ENCODE measurements around the gene ABHD13.

Gene ABHD13

DNA sequence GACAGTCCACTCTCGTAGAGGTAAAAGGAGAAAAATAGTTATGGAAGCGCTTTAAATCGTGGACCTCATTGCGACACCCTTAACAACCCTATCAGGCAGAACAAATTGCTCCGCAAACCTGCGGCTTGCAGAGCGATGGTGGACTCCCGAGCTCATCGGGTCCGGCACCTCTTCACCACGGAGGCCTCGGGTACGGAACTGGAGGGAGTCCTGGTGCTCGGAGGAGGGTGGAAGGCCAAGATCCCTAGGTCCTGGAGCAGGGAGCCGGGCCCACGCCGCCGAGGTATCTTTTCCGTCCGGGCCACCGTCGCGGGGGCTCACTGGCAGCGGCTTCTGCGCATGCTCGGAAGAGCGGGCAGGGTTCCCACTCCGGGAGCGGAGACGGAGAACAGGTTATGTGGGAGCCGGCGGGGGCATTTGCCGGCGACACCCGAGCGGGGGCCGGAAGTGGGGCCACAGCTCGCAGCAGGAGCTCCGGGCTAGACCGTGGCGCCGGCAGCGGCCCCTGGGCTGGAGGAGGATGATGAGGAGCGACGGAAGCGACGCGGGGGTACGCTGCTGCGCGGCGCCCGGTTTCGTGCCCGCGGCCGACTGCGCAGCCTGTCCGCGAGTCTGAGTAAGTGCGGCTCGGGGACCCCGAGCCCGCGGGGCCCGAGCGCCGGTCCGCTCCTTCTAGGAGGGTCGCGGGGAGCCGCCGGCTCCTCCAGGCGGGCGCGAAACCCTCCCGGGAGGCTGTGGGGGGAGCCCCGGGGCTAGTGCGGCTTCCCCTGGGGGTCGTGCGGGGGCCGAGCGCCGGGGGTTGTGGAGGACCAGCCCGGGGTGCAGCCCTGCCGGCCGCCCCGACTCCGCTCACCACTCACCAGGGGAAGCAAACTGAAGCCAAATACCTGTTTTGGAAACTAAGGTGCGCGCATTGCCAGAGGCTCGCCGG, at the start of gene ABHD13:
ABHD13 (plus strand) TSS at position 349 of the 931 bp plus-strand sequence. CDS start 10,827 bp downstream, outside the sequence.
- H3K4me3 ChIP-seq (ENCODE audit: control insufficient read depth, low read depth, low read length) = peak within 1 kb of the TSS; percentile 79
- TF ChIP-seq, protein P1, sequence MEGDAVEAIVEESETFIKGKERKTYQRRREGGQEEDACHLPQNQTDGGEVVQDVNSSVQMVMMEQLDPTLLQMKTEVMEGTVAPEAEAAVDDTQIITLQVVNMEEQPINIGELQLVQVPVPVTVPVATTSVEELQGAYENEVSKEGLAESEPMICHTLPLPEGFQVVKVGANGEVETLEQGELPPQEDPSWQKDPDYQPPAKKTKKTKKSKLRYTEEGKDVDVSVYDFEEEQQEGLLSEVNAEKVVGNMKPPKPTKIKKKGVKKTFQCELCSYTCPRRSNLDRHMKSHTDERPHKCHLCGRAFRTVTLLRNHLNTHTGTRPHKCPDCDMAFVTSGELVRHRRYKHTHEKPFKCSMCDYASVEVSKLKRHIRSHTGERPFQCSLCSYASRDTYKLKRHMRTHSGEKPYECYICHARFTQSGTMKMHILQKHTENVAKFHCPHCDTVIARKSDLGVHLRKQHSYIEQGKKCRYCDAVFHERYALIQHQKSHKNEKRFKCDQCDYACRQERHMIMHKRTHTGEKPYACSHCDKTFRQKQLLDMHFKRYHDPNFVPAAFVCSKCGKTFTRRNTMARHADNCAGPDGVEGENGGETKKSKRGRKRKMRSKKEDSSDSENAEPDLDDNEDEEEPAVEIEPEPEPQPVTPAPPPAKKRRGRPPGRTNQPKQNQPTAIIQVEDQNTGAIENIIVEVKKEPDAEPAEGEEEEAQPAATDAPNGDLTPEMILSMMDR (IDR thresholded peaks at IDR 0.05; ENCODE audit: control insufficient read depth, insufficient read depth, low read depth, low read length, missing control alignments) = no peak
- peak; percentile 37 for DNase-seq (ENCODE audit: low read depth)

DNA sequence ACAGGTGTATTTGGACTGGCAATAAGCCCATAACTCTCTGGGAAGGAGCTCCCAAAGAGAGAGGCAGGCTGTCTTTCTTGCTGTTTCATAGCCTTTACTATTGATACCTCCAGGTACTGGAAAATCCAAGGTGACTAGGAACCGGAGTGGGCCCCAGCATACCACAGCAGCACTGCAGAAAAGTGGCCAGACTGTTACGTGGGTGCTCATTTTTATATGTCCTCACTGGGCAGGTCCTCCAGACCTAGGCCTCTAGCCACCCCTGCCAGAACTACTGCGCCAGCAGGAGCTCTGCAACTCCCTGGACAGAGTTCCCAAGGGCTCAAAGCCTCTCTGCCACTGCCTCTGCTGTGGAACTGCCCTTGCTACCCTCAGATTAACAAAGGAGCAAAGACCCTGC, 49.3 kb upstream of the ABHD13 start:
- no peak for DNase-seq (ENCODE audit: low read depth)
- no peak overlapping the region for H3K4me3 ChIP-seq (ENCODE audit: control insufficient read depth, low read depth, low read length)
- TF ChIP-seq, protein P1 (IDR thresholded peaks at IDR 0.05; ENCODE audit: control insufficient read depth, insufficient read depth, low read depth, low read length, missing control alignments) = no peak

DNA sequence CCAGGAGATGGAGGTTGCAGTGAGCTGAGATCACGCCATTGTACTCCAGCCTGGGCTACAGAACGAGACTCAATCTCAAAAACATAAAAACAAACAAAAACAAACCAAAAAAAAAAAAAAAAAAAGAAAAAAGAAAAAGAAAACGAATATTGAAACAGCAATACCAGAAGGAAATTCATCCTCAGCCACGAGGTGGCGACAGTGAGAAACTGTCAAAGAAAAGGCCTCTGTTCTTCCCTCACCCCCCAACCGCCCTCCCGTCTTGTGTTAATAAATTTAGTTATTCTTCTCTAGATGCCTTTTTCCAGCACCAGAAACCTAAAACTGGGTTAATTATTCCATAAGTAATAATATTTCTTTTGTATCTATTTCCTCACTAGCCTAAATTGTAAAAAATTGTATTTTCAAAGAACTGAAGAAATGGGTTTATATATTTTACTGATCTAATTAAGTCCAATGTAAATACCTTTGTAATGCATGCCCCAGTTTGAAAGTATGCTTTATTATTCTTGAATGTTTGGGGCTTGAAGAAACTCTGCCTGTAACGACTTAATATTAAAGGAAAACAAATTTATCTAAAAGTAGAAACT, 41.4 kb upstream of the ABHD13 start:
- TF ChIP-seq, protein P1 (IDR thresholded peaks at IDR 0.05; ENCODE audit: control insufficient read depth, insufficient read depth, low read depth, low read length, missing control alignments) = peak; percentile 48
- no peak for DNase-seq (ENCODE audit: low read depth)

DNA sequence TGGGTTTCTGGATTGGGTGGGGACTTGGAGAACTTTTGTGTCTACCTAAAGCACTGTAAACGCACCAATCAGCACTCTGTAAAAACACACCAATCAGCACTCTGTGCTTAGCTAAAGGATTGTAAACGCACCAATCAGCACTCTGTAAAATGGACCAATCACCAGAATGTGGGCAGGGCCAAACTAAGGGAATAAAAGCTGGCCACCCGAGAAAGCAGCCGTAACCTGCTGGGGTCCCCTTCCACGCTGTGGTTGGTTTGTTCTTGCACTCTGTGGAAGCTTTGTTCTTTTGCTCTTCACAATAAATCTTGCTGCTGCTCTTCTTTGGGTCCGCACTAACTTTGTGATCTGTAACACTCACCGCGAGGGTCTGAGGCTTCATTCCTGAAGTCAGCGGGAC, 40.1 kb upstream of the ABHD13 start:
- no peak overlapping the region for H3K4me3 ChIP-seq (ENCODE audit: control insufficient read depth, low read depth, low read length)
- TF ChIP-seq, protein P1 (IDR thresholded peaks at IDR 0.05; ENCODE audit: control insufficient read depth, insufficient read depth, low read depth, low read length, missing control alignments) = no peak
- DNase-seq (ENCODE audit: low read depth) = no peak

More for the DNA sequence above, 41.4 kb upstream of the ABHD13 start:
- H3K4me3 ChIP-seq (ENCODE audit: control insufficient read depth, low read depth, low read length) = no peak overlapping the region

DNA sequence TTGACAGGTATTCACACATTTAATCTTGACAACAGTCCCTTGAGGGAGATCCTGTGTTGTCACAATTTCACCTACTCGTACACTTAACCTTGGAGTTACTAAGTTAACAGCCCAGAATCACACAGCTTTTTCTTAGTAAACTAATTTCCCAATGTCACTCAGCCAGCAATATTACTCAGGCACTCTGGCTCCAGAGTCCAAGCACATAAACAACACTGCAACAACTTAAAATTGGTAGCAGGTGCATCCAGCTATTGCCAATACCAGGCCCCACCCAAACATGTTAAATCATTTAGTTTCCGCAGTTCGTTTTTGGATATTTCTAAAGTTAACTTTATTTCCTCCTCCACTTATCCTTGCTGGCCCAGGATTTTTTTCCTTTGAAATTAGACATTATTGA, 35.5 kb upstream of the ABHD13 start:
- TF ChIP-seq, protein P1 (IDR thresholded peaks at IDR 0.05; ENCODE audit: control insufficient read depth, insufficient read depth, low read depth, low read length, missing control alignments) = no peak
- no peak overlapping the region for H3K4me3 ChIP-seq (ENCODE audit: control insufficient read depth, low read depth, low read length)
- no peak for DNase-seq (ENCODE audit: low read depth)

DNA sequence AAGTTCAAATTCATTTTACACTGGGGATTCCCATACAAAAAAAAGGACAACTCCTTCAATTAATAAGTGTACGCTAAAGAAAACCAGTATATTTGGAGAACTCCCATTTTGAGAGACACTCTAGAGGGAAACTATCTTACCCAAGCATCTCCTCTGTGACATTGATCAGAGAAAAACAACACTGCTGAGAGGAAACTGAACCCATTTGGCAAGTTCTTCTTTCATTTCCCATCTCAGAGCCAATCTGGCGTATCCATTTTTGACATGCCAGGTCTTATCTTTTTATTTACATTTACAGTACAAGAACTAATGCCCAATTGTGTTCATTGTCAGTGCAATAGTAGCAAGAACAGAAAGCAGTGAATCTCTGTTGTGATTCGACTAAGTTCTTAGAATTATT, 33.0 kb upstream of the ABHD13 start:
- H3K4me3 ChIP-seq (ENCODE audit: control insufficient read depth, low read depth, low read length) = no peak overlapping the region
- TF ChIP-seq, protein P1 (IDR thresholded peaks at IDR 0.05; ENCODE audit: control insufficient read depth, insufficient read depth, low read depth, low read length, missing control alignments) = no peak
- no peak for DNase-seq (ENCODE audit: low read depth)
